HG03103 (cell line): ENCODE measurements around the gene TMEM38B.
"Not testable (repeated sequence)": the region's sequence is repeated elsewhere in the genome, so short reads cannot be mapped to it uniquely, and the experiment has no call there.

Experiments
- ATAC-seq: cut with Tn5 transposase; IDR thresholded peaks from one replicate; pipeline ENCODE4 v1.9.1; 2021; ENCODE audit warnings: low read depth; ENCODE audit not compliant: unreplicated experiment

TMEM38B gene

GRCh38 chr9:105713260-105714019, 19.1 kb downstream of the TMEM38B start:
- ATAC-seq = no peak

DNA sequence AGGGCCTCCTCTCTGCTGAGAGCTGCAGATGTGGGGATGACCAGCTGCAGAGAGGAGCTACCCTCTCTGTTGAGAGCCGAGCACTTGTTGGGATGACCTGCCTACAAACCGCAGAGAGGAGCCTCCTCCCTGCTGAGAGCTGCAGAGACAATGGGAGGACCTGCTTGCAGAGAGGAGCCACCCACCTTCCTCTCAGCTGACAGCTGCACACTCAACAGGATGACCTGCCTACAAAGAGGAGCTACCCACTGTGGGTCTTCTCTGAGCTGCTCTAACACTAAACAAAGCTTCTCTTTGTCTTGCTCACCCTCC, 19.6 kb downstream of the TMEM38B start:
- ATAC-seq = no peak

GRCh38 chr9:105716146-105716545, 21.8 kb downstream of the TMEM38B start:
- no peak for ATAC-seq

DNA sequence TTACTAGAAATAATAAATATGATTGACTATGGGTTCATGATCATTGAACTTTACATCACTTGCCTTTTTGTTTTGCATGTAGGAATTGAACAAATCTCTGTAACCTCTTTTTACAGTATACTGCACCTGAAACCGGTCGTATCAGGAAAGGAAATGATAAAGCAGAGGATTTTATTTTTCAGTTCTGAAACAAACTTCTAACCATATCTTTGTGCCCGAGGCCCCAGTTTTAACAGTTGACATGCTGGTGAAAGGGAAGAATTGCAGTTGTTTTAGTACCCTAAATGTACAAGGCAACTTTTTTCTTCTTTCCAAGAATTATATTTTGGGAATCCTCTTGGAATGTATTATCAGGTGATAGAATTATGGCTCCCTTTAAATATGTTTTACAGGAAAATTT, 27.8 kb downstream of the TMEM38B start:
- no peak for ATAC-seq

GRCh38 chr9:105725370-105725769, 31.0 kb downstream of the TMEM38B start:
- no peak for ATAC-seq

DNA sequence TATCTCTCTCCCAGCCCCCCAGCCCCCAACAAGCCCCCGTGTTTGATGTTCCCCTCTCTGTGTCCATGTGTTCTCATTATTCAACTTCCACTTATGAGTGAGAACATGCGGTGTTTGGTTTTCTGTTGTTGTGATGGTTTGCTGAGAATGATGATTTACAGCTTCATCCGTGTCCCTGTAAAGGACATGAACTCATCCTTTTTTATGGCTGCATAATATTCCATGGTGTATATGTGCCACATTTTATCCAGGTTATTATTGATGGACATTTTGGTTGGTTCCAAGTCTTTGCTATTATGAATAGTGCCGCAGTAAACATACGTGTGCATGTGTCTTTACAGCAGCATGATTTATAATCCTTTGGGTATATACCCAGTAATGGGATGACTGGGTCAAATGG, 33.9 kb downstream of the TMEM38B start:
- ATAC-seq = not testable (repeated sequence)

- not testable (repeated sequence) for ATAC-seq
Observed at GRCh38 chr9:105731420-105731819, 37.1 kb downstream of the TMEM38B start.

- no peak for ATAC-seq
Observed at GRCh38 chr9:105735366-105735765, 41.0 kb downstream of the TMEM38B start.

DNA sequence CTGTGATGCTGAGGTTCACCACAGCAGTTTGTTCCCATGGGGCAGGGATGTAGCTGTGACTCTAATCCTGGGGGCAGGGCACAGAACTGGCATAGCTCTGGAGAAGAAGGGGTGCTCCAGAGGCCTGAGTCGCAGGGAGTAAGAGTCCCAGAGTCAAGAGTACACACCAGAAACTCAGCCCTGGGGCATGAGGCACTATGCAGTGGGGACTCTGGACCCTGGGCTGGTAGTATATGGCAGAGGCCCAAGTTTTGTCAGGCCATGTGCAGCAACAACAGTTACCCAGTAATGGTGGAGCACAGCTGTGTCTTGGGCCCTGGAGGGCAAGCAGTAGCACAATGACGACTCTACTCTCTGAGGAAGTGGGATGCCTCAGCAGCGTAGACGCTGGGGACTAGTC, 42.9 kb downstream of the TMEM38B start:
- no peak for ATAC-seq

DNA sequence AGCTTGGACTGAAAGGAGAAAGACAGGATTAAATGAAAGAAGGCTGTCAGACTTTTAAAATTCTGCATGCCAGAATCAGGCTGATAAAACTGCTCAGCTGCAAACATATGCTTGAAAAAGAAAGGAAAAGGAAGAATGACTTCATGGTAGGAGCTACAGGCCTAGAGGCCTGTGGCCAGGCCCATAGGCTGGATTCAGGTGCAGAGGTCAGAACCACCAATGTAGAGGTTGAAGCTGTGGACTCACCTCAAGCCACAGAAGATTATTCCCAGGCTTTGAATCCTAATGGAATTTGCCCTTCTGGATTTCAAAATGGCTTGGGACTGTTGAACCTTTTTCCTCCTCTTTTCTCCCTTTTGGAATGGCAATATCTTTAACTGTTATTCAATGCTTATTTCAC, 47.7 kb downstream of the TMEM38B start:
- ATAC-seq = no peak

DNA sequence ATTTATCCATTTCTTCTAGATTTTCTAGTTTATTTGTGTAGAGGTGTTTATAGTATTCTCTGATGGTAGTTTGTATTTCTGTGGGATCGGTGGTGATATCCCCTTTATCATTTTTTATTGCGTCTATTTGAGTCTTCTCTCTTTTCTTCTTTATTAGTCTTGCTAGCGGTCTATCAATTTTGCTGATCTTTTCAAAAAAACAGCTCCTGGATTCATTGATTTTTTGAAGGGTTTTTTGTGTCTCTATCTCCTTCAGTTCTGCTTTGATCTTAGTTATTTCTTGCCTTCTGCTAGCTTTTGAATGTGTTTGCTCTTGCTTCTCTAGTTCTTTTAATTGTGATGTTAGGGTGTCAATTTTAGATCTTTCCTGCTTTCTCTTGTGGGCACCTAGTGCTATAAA, 53.0 kb downstream of the TMEM38B start:
- ATAC-seq = not testable (repeated sequence)

- ATAC-seq = no peak
Observed at GRCh38 chr9:105751761-105752160, 57.4 kb downstream of the TMEM38B start.

DNA sequence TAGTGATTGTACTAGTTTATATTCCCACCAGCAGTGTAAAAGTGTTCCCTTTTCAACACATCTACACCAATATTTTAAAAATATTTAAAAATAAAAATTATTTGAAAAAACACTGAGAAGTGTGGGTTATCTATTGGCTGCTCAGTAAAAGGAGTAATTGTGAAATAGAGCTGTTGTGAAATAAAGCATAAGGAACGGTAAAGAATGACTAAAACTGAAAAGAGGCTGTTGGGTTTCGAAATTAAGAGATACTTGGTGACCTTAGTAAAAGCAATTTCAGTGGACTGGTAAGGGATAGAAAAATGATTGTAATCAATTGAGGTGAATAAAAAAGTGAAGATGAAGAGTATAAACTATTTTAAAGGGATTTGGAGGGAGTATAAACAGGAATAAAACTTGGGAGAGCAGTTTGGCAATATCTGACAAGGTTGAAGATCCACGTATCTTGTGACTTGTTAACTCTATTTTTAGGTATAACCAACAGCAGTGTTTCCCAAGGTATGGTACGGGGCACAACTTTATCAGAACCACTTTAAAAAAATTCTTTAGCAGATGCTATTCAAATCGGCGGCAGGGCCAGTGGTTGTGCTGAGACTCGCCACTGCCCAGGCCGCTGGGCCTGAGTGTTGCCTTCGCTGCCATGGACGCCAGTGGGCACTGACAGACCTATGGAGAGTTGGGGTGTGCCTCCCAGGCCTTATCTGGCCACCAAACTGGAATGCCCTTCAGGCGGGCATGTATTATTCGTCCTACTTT, 63.3 kb downstream of the TMEM38B start:
- ATAC-seq = no peak

DNA sequence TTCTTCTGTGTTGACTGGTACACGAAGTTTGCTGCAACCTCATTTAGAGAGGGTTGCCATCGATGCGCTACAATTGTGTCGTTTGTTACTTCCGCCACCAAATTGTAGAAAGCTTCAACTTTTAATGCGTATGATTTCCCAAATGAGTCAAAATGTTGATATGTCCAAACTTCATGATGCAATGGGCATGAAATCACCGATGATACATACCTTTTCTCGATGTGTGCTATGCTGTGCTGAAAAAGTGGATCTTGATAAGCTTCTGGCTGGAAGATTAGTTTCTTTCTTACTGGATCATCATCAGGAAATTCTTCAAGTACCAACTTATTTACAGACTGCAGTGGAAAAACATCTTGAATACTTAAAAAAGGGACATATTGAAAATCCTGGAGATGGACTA, 65.7 kb downstream of the TMEM38B start:
- ATAC-seq = no peak

- ATAC-seq = not testable (repeated sequence)
Observed at GRCh38 chr9:105782561-105783494, 88.5 kb downstream of the TMEM38B start.

DNA sequence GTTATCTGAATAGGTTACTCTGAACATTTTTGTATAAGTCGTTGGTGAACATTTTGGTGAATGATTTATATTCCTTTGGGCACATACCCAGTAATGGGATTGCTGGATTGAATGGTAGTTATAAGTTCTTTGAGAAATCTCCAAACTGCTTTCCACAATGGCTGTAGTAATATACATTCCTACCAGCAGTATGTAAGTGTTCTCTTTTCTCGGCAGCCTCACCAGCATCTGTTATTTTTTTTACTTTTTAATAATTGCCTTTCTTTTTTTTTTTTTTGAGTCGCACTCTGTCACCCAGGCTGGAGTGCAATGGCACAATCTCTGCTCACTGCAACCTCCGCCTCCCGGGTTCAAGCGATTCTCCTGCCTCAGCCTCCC, 89.1 kb downstream of the TMEM38B start:
- ATAC-seq = not testable (repeated sequence)

GRCh38 chr9:105786796-105787195, 92.5 kb downstream of the TMEM38B start:
- ATAC-seq = not testable (repeated sequence)

GRCh38 chr9:105816202-105816744, 121.9 kb downstream of the TMEM38B start:
- no peak for ATAC-seq

DNA sequence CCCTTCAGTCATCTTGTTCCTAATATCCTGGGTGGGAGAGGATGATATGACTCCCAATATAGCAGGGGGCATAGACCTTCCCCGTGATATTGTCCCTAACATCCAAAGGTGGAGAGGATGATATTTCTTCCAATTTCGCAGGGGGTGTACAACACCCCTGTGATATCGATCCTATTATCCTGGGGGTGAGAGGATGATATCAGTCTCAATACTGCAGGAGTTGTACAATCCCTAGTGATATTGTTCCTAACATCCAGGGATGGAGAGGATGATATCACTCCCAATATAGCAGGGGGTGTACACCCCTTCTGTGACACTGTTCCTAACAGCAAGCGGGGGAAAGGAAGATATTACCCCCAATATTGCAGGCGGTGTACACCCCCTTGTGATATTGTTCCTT, 122.6 kb downstream of the TMEM38B start:
- no peak for ATAC-seq

DNA sequence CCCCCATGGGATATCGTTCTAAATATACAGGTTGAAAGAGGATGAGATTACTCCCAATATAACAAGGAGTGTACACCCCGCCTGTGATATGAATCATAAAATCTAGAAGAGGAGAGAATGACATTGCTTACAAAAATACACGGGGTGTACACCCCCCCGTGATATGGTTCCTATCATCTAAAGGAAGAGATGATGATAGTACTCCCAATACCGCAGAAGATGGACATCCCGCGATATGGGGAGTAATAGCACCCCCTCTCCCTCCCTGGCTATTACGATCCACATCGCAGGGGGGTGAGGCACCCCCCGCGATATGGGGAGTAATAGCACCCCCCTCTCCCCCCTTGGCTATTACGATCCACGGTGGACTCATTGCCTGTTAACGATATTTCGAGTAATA, 124.6 kb downstream of the TMEM38B start:
- no peak for ATAC-seq

- no peak for ATAC-seq
Observed at GRCh38 chr9:105822814-105823213, 128.5 kb downstream of the TMEM38B start.
